Urinary bladder (tissue), 4 donors: ENCODE results near the gene LRPAP1. TPM values are rescaled to one million over a fixed set of nuclear protein-coding genes. Genes with fewer than 3 reads are reported as not detected.
"Not testable (repeated sequence)": the region's sequence is repeated elsewhere in the genome, so short reads cannot be mapped to it uniquely, and the experiment has no call there.

Source experiments
- DNase-seq: peaks from one replicate; pipeline ENCODE4 v3.0.0-alpha.2; 2015; ENCODE audit errors: extremely low spot score
- H3K27ac ChIP-seq: one replicate; pipeline ENCODE4 v1.5.1; 2013; ENCODE audit warnings: low read depth, mild to moderate bottlenecking, moderate library complexity
- H3K36me3 ChIP-seq: one replicate; pipeline ENCODE4 v1.6.1; 2013; ENCODE audit warnings: mild to moderate bottlenecking, moderate library complexity; ENCODE audit not compliant: insufficient read depth
- H3K4me1 ChIP-seq: one replicate; pipeline ENCODE4 v1.6.1; 2013; ENCODE audit warnings: mild to moderate bottlenecking, moderate library complexity; ENCODE audit not compliant: insufficient read depth
- H3K4me3 ChIP-seq: one replicate; pipeline ENCODE4 v1.5.1; 2013; ENCODE audit warnings: low read depth, low read length
- WGBS: extraction: QIAGEN DNeasy Blood & Tissue Kit; methylation state at CpG from one replicate; pipeline ENCODE4 v1.1.7; 2013; 5-methylcytosine and 5-hydroxymethylcytosine counted together
- polyA plus RNA-seq: library from polyadenylated mRNA; stranded (reverse); fragments of 200-250 nt; gene quantifications from one replicate; pipeline ENCODE4 v1.2.3, GENCODE V29; 2013
- total RNA-seq: library from RNA; depleted of rRNA; stranded (reverse); fragments of >200 nt; gene quantifications from one replicate; pipeline ENCODE4 v1.2.3, GENCODE V29; 2014
- donor health status: healthy with polysubstance abuse.
- donor health status: healthy.

The LRPAP1 gene
- total and polyA plus RNA-seq, 2 donors: 79.6 to 231 TPM

DNA sequence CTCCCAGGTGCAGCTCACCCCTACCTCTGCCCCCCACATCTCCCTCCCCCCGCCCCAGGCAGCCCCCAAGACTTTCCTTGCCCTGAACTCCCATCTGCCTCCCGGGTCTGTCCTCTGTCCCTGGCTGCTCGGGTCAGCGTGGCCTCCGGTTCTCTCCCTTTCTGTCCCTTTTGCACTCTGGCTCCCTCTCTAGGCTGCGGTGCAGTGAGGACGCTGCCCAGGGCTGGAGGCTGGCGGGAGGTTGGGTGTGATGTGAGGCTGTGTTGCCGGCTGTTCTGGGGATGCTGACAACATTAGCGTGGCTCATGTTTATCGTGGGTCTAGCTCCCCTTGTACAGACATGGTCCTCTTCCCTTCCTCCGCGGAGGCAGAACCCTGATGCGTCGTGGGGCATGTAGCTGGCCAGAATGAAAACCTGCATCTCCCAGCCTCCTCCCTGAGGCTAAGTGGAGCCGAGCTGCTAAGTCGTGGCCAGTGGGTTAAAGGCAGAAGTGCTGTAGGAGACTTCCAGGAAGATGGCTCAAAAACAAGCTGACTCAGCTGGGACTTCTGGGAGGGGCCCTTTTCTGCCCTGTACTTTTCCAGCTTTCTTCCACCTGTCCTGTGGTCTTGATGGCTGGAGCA, 24.1 kb upstream of the LRPAP1 start:
- 68% methylated on average over 17 of the region's 17 CpGs for WGBS
- H3K4me1 ChIP-seq, H3K36me3 ChIP-seq, H3K4me3 ChIP-seq, H3K27ac ChIP-seq, DNase-seq: not testable (repeated sequence)

DNA sequence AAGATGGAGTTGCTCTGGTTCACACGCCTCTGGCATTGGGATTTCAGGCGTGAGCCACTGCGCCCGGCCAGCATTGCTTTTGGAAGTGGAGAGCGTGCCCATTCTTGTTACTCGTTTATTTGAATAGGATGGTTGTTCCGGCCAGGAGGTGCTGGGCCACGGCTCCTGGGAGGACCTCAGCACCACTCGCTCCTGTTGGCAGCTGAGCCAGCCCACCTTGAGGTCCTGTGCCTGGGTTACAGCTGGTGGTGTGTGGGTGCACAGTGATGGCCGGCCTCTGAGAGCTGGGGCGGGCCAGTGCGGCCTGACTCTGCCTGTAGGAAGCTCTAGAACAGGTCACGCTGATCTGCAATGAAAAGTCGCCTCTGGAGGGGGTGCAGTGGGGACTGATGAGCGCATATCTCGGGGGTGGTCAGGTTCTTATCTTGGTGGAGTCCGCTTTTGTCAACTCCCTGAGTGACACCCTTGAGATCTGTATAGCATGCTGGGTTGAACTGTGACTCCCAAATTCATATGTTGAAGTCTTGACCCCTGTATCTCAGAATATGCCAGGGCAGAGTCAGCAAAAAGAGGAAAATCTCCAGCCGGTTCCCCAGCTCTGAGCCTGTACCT, 23.3 kb upstream of the LRPAP1 start:
- not testable (repeated sequence) for H3K36me3 ChIP-seq, H3K27ac ChIP-seq, H3K4me3 ChIP-seq, DNase-seq, H3K4me1 ChIP-seq
- WGBS: 78% methylated on average over 18 of the region's 18 CpGs

DNA sequence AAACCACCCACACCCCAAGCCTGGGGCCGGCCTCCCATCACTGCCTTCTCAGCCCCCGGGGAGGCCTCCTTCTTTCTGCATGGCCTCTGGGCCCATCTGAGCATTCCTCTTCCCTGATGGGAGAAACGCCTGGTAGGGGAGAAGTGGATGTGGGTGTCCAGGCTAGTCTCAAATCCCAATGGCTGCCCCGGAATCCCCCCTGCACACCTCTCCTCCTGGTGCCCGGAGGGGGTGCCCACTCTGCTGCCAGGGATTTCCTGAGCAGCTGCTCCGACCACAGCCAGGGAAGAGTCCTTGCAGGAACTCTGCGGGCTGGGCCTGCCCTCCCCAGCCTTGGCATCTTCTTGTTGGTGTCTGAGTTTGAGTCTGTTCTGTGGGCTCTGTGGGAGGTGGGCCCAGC, 19.1 kb upstream of the LRPAP1 start:
- not testable (repeated sequence) for H3K4me3 ChIP-seq, H3K36me3 ChIP-seq, H3K27ac ChIP-seq, DNase-seq, H3K4me1 ChIP-seq
- 88% methylated on average over 5 of the region's 7 CpGs for WGBS

DNA sequence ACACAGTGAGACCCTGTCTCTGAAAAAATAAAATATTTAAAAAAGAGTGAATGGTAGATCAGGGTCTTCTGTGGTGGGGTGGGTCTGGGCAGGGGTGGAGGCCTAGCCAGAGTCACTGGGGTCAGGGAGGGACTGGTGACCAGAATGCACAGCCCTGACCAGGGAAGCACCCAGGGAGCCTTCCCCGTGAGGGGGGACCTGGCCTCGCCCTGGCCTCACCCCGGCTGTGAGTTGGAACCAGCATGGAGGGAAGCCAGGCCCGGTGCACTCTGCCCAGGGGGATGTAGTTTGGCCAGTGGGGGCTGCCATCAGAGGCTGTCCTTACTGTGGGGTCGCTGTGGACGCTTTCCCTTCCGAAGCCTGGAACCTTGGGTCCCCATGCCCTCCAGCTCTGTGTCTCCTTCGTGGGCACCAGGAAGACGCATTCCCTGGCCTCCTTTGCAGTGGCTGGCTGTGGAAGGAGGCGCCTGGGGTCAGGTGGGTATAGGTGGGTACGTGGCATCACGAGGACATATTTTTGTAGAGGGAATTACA, 18.6 kb upstream of the LRPAP1 start:
- not testable (repeated sequence) for H3K4me3 ChIP-seq, DNase-seq

DNA sequence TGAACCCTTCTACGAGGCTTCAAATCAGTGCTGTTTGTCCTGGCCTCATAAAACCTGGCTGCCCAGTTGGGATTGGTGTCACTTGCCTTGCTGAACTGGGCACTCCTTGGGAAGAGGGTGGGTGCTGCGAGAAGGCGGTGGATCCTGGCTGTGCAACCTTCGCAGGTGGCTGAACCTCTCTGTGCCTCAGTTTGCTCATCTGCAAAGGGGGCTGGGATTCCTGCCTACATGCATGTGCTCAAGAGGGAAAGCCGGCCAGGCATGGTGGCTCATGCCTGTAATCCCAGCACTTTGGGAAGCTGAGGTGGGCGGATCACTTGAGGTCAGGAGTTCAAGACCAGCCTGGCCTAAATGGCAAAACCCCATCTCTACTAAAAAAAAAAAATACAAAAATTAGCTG, 17.8 kb upstream of the LRPAP1 start:
- H3K4me3 ChIP-seq, H3K27ac ChIP-seq, H3K4me1 ChIP-seq, DNase-seq, H3K36me3 ChIP-seq: not testable (repeated sequence)
- 92% methylated on average over 6 of the region's 6 CpGs for WGBS

More for the DNA sequence above, 18.6 kb upstream of the LRPAP1 start:
- not testable (repeated sequence) for H3K4me1 ChIP-seq, H3K36me3 ChIP-seq, H3K27ac ChIP-seq
- 92% methylated on average over 12 of the region's 12 CpGs for WGBS

DNA sequence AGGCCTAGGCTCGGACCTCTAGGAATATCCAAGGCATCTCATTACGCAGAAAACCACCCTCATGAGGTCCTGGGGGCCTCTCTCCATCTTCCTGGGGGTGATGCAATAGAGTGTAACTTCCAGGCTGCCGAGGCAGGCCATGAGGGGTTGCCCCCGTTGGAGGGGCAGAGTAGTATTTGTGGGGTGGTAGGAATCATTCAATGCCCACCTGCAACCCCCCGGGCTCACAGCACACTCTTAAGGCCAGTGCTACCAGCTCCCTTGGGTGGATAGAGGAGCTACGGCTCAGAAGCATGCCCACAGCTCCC, 17.4 kb upstream of the LRPAP1 start:
- WGBS: 83% methylated on average over 4 of the region's 6 CpGs
- H3K36me3 ChIP-seq, H3K4me1 ChIP-seq, H3K27ac ChIP-seq, H3K4me3 ChIP-seq, DNase-seq: not testable (repeated sequence)

DNA sequence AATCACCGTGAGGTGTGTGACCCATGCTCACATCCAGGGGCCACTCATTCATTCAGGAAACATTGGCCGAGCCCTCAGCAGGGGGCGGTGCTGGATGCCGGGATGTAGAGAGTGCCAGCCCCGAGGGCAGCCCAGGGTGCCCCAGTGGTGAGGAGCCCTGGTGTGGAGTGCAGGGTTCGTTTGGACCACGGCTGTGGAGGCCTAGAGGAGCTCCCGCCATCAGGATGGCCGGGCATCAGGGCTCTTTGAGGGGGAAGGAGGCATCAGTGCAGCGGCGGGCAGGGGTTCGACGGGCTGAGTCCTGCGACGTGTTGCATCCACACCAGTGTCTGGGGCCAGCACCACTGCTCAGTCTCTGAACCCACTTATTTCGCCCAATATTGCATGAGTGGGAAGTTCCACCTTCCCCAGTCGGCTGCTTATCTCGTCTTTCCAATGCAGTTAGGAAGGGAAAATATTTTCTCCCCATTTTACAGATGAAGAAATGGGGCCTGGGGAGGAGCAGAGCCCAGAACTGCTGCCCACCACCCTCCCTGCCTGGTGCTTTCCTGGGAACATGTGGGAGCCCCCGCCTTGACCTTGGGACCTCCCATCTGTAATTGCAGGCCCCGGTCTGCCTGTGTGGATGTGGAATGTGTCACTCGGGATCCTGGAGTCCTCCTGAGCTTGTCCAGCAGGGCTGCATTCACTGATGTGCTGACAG, 16.9 kb upstream of the LRPAP1 start:
- not testable (repeated sequence) for H3K4me1 ChIP-seq, H3K36me3 ChIP-seq, DNase-seq, H3K4me3 ChIP-seq, H3K27ac ChIP-seq
- WGBS: 86% methylated on average over 21 of the region's 21 CpGs

DNA sequence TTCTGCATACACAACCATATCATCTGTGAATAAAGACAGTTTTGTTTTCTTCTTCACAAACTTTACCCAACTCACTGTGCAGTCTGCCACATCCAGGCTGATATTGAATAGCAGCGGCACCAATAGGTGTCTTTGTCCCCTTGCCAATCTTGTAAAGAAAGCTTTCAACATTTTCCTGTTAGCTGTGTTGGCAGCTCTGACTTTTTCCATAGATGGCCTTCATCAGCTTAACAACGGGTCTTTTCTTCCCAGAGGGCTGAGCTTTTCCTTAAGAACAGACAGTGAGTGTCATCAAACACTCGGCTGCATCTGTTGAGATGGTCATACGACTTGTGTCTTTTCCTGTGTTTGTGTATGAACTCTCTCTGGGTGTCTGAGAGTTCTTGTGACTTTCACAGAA, 14.5 kb upstream of the LRPAP1 start:
- not testable (repeated sequence) for H3K27ac ChIP-seq, H3K4me1 ChIP-seq, DNase-seq, H3K36me3 ChIP-seq, H3K4me3 ChIP-seq
- WGBS: 42% methylated on average over 4 of the region's 4 CpGs

DNA sequence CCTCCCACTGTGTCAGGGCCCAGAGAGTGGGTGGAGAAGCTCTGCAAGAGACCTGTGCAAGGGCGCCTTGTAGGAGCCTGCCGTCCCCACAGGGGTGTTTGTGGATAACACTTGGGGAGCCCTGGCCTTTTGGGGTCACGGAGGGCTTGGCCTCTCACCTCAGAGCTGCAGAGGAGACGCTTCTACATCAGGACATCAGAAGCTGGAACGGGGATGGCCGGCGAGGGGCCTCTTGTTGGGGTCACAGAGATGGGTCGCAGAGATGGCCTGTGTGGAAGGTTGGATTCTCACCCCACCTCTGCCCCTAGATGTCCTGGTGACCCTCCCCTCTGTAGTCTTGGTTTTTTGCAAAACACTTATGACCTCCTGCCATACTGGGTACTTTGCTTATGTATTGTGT, 13.1 kb upstream of the LRPAP1 start:
- not testable (repeated sequence) for H3K4me1 ChIP-seq, DNase-seq, H3K4me3 ChIP-seq, H3K36me3 ChIP-seq, H3K27ac ChIP-seq
- WGBS: 89% methylated on average over 8 of the region's 8 CpGs

DNA sequence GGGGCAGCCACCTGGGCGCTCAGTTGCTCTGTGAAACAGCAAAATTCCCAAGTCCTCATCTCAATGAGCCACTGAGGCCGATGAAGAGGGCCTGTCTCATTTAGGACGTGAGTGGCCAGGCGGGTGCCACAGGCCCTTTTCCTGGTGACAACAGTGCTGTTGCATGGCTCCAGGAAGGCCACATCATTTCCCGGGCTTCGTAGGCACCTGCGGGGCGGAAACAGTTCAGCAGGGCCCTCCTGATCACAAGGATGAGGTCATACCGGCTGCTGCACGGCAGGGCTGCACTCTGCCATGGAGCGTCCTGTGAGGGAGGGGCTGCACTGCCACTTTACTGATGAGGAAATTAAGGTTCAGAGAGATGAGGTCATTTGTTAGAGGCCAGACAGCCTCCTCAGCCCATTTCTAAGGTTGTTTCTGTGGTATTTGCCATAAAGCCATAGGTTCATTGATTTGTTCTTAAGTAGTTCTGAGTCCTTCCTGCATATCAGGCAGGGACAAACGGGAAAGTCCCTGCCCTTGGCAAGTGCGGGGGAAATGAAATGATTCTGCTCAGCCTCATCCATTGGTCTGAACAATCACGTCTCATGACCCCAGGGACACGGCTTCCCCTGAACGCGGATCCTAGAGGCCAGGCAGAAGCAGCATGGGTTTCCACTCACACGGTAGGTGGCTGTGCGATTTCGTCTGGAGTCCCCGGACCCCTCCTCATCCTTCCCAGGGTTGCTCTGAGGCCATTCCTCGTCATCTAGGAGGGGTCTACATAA, 12.2 kb upstream of the LRPAP1 start:
- WGBS: 58% methylated on average over 22 of the region's 22 CpGs
- H3K4me3 ChIP-seq, DNase-seq, H3K36me3 ChIP-seq, H3K4me1 ChIP-seq, H3K27ac ChIP-seq: not testable (repeated sequence)

DNA sequence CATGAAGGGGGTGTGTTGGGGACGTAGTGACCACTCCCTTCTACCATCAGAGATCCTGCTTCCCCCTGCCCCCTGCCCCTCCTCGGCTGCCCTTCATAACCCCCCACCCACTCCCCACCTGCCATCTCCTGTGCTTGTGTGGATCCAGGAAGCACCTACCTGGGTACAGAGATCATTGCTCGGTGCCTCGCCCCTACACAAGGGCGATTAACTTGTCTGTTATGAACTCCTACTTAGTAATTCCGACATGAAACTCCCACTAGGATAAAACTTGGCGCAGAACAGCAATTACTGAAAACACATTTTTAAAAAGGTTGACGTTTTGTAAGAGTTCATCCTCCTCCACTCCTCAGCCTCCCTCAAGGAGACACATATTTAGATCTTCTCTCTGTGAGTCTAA, 11.2 kb upstream of the LRPAP1 start:
- not testable (repeated sequence) for H3K36me3 ChIP-seq, H3K4me3 ChIP-seq, DNase-seq, H3K27ac ChIP-seq, H3K4me1 ChIP-seq
- WGBS: 78% methylated on average over 8 of the region's 8 CpGs

DNA sequence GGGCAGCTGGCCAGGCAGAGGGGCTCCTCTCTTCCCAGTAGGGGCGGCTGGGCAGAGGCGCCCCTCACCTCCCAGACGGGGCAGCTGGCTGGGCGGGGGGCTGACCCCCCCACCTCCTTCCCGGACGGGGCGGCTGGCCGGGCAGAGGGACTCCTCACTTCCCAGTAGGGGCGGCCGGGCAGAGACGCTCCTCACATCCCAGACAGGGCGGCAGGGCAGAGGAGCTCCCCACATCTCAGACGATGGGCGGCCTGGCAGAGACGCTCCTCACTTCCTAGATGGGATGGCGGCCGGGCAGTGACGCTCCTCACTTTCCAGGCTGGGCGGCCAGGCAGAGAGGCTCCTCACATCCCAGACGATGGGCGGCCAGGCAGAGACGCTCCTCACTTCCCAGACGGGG, 6.7 kb upstream of the LRPAP1 start:
- H3K27ac ChIP-seq, DNase-seq, H3K4me3 ChIP-seq, H3K36me3 ChIP-seq, H3K4me1 ChIP-seq: not testable (repeated sequence)
- WGBS: 96% methylated on average over 23 of the region's 23 CpGs

DNA sequence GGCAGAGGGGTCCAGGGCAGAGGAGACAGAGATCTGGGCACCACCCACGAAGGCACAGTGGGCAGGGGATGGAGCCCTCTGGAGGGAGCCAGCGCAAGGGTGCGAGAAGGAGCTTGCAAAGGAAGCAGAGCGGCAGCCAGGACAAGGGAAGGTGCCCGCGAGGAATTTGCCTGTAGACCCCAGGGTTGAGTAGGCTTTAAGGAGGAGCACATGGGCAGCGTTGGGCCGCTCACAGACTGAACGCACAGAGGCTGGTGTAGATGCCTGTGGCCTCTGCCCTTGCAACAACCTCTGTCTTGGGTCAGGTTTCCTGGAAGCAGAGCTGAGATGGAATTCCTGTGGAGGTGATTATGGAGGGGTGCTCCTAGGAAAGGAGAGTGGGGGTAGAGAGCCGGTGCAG, 3.6 kb upstream of the LRPAP1 start:
- not testable (repeated sequence) for H3K36me3 ChIP-seq, H3K27ac ChIP-seq, DNase-seq, H3K4me1 ChIP-seq, H3K4me3 ChIP-seq
- 81% methylated on average over 10 of the region's 10 CpGs for WGBS

DNA sequence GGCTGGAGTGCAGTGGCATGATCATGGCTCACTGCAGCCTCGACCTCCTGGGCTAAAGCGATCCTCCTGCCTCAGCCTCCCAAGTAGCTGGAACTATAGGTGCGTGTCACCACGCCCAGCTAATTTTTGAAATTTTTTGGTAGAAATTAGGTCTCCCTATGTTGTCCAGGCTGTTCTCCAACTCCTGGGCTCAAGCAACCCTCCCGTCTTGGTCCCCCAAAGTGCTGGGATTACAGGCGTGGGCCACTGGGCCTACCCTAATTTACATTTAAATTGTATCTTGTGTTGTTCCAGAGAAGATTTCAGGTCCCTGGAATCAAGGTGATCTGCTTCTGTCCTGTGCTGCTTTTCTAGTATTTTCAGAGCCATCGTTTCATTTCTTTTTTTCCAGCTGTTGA, 1.2 kb upstream of the LRPAP1 start:
- no peak overlapping the region for H3K27ac ChIP-seq
- H3K4me1 ChIP-seq: no peaks in the 10 kb centered on the region
- no peaks in the 10 kb centered on the region for H3K36me3 ChIP-seq
- 96% methylated on average over 7 of the region's 7 CpGs for WGBS
- DNase-seq: no peak
- no peak overlapping the region for H3K4me3 ChIP-seq
